Measurements from ENCODE around the gene MERTK. TPM values are rescaled to one million over a fixed set of nuclear protein-coding genes. Genes with fewer than 3 reads are reported as not detected.
"Not testable (repeated sequence)": the region's sequence is repeated elsewhere in the genome, so short reads cannot be mapped to it uniquely, and the experiment has no call there.

The MERTK gene
- total and polyA plus RNA-seq, 7 donors: 0.73 to 4.2 (median 1.6) TPM

- DNase-seq: no peak
- WGBS, 3 donors: 90 to 95% (median 95%) methylated on average over 5 of the region's 5 CpGs
- Histone ChIP-seq H3K4me3 (no peak overlapping the region), H3K36me3 (ENCODE audit: insufficient read depth in 1 of 2, low read depth in 1 of 2) (no peaks in the 10 kb centered on the region), H3K27me3 (ENCODE audit: insufficient read depth in 3 of 3, low read length in 2 of 3) (peaks cover 0 to 13% (median 2%) of the 10 kb centered on the region in 3 donors), H3K27ac (no peak overlapping the region), H3K9me3 (no peaks in the 10 kb centered on the region), H3K4me1 (peaks cover 11% of the 10 kb centered on the region)
- ATAC-seq: no peak
- no peak for TF ChIP-seq CTCF (IDR thresholded peaks at IDR 0.05)
- intact Hi-C loops (cut with DNase I): no loop called here
These were observed 5.6 kb downstream of the MERTK start for GRCh38 chr2:111903930-111904439.

GRCh38 chr2:111904726-111905474 is 6.5 kb downstream of the MERTK start:
- no peaks in the 10 kb centered on the region for H3K36me3 ChIP-seq (ENCODE audit: insufficient read depth in 1 of 2, low read depth in 1 of 2)
- peaks cover 0 to 4% (median 2%) of the 10 kb centered on the region in 3 donors for H3K27me3 ChIP-seq (ENCODE audit: insufficient read depth in 3 of 3, low read length in 2 of 3)
- H3K4me3 ChIP-seq: no peak overlapping the region
- intact Hi-C loops (cut with DNase I): no loop called here
- 85 to 90% (median 88%) methylated on average over 10 of the region's 10 CpGs for WGBS, 3 donors
- no peak overlapping the region for H3K27ac ChIP-seq
- no peak for TF ChIP-seq CTCF (IDR thresholded peaks at IDR 0.05)
- DNase-seq (no peak), ATAC-seq (no peak)
- H3K4me1 ChIP-seq: peaks cover 7% of the 10 kb centered on the region
- H3K9me3 ChIP-seq: no peaks in the 10 kb centered on the region

GRCh38 chr2:111905475-111905869 is 7.1 kb downstream of the MERTK start:
- DNase-seq; intact Hi-C loops (cut with DNase I); H3K36me3 ChIP-seq (ENCODE audit: insufficient read depth in 1 of 2, low read depth in 1 of 2); H3K4me1 ChIP-seq; ATAC-seq; H3K9me3 ChIP-seq; H3K27me3 ChIP-seq (ENCODE audit: insufficient read depth in 3 of 3, low read length in 2 of 3); H3K4me3 ChIP-seq; H3K27ac ChIP-seq: not testable (repeated sequence)
- 89 to 93% (median 92%) methylated on average over 9 of the region's 9 CpGs for WGBS, 3 donors

GRCh38 chr2:111905990-111906735 is 7.8 kb downstream of the MERTK start:
- Histone ChIP-seq H3K4me3 (no peak overlapping the region), H3K27me3 (ENCODE audit: insufficient read depth in 3 of 3, low read length in 2 of 3) (no peaks in the 10 kb centered on the region), H3K9me3 (no peaks in the 10 kb centered on the region), H3K27ac (no peak overlapping the region), H3K4me1 (peaks cover 7% of the 10 kb centered on the region), H3K36me3 (ENCODE audit: insufficient read depth in 1 of 2, low read depth in 1 of 2) (no peaks in the 10 kb centered on the region)
- TF ChIP-seq CTCF (IDR thresholded peaks at IDR 0.05): no peak
- 23 to 34% (median 27%) methylated on average over 4 of the region's 4 CpGs for WGBS, 3 donors
- no peak for DNase-seq
- intact Hi-C loops (cut with DNase I): no loop called here
- no peak for ATAC-seq

- DNase-seq (no peak), ATAC-seq (no peak)
- H3K9me3 ChIP-seq: no peaks in the 10 kb centered on the region
- no peaks in the 10 kb centered on the region for H3K27me3 ChIP-seq (ENCODE audit: insufficient read depth in 3 of 3, low read length in 2 of 3)
- 90 to 93% (median 91%) methylated on average over 1 of the region's 1 CpG for WGBS, 3 donors
- no peak overlapping the region for H3K4me3 ChIP-seq
- no peaks in the 10 kb centered on the region for H3K36me3 ChIP-seq (ENCODE audit: insufficient read depth in 1 of 2, low read depth in 1 of 2)
- no peak for TF ChIP-seq CTCF (IDR thresholded peaks at IDR 0.05)
- no peak overlapping the region for H3K27ac ChIP-seq
- H3K4me1 ChIP-seq: peaks cover 7% of the 10 kb centered on the region
- intact Hi-C loops (cut with DNase I): no loop called here
These were observed 10.2 kb downstream of the MERTK start for GRCh38 chr2:111908578-111908977.

All from psoas muscle (tissue), 8 donors.